ENCODE data around the gene ZNF785.
"Not testable (repeated sequence)": the region's sequence is repeated elsewhere in the genome, so short reads cannot be mapped to it uniquely, and the experiment has no call there.

ZNF785 gene

GRCh38 chr16:30551781-30552180, 33.7 kb downstream of the ZNF785 start:
- TF ChIP-seq, protein P1, sequence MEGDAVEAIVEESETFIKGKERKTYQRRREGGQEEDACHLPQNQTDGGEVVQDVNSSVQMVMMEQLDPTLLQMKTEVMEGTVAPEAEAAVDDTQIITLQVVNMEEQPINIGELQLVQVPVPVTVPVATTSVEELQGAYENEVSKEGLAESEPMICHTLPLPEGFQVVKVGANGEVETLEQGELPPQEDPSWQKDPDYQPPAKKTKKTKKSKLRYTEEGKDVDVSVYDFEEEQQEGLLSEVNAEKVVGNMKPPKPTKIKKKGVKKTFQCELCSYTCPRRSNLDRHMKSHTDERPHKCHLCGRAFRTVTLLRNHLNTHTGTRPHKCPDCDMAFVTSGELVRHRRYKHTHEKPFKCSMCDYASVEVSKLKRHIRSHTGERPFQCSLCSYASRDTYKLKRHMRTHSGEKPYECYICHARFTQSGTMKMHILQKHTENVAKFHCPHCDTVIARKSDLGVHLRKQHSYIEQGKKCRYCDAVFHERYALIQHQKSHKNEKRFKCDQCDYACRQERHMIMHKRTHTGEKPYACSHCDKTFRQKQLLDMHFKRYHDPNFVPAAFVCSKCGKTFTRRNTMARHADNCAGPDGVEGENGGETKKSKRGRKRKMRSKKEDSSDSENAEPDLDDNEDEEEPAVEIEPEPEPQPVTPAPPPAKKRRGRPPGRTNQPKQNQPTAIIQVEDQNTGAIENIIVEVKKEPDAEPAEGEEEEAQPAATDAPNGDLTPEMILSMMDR (conservative IDR thresholded peaks at IDR 0.05; ENCODE audit: control insufficient read depth, insufficient read depth, low read depth, low read length), result no peak
- no peak for DNase-seq (ENCODE audit: low read depth)
- no peak overlapping the region for H3K4me3 ChIP-seq (ENCODE audit: control insufficient read depth, low read depth, low read length)

DNA sequence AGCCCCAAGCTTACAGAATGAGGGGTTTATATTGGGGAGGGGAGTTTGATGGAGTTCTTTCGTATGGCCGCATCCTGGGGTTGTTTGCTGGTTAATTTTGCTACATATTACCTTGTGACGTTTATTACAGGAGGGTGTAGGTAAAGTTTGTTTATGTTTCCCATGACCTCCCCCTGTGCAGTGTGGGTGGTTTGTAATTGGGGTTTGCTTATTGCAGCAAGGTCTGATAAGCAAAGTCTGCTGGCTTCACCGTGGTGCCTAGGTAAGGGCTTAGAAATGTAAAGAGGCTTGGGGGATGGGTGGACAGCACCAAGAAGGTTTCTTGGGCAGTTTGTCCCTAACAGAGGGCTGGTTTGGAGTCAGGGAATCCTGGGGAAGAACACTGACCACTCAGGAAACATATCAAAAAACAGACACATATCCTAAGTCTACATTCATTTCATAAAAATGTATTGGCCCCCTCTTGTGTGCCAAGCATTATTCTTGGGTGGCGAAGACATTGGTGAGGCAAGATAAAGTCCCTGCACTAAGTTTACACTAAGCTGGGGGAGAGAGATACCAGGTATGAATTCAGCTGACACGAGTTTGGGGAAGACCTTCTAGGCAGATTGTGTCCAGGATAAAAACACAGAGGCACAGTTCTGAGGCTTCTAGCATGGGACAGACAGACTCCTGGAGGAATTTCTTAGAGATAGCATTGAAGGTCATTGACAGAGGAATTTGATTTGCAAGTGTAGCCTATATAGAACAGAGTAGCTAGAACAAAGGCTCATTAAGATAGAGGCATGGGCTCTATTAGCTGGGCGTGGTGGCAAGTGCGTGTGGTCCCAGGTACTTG, 36.9 kb downstream of the ZNF785 start:
- TF ChIP-seq, protein P1 (conservative IDR thresholded peaks at IDR 0.05; ENCODE audit: control insufficient read depth, insufficient read depth, low read depth, low read length), result no peak
- DNase-seq (ENCODE audit: low read depth), result no peak
- no peak overlapping the region for H3K4me3 ChIP-seq (ENCODE audit: control insufficient read depth, low read depth, low read length)

DNA sequence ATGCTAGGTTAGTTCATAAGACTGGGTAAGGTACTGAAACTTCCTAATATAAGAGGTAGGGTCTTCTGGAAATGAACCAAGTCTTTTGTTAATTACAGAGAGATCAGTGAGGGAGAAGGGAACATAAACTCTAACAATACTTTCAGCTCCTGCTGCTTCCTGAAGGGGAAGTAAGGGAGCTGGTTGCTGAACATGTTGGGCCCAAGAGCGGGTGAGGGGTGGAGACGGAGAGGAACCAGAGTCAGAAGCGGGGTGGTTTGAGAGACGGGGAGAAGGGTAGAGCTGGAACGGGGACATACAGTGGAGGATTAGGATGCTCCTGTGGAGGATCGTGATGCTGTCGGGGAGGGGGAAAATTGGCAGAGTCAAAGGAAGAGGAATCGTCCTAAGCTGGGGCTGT, 39.4 kb downstream of the ZNF785 start:
- no peak overlapping the region for H3K4me3 ChIP-seq (ENCODE audit: control insufficient read depth, low read depth, low read length)
- TF ChIP-seq, protein P1 (conservative IDR thresholded peaks at IDR 0.05; ENCODE audit: control insufficient read depth, insufficient read depth, low read depth, low read length), result no peak
- no peak for DNase-seq (ENCODE audit: low read depth)

DNA sequence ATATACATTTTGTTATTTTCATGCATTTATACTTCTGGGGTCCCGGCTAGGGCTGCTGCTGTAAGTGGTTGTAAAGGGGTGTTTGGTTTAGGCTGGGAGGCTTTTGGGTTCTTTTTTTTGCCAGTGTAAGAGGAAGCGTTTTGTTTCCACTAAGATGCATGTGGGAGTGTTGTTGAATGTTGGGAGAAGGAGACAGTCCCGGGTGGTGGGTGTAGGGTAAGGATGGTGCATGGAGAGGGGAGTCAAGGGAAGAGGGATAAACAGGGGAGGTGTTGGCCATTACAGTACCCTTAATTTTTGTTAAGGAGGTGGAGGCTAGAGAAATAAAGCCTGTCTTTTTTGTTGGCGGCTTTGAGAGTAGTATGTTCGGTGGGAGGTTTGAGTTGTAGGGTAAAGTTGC, 42.4 kb downstream of the ZNF785 start:
- TF ChIP-seq, protein P1 (conservative IDR thresholded peaks at IDR 0.05; ENCODE audit: control insufficient read depth, insufficient read depth, low read depth, low read length), result no peak
- no peak for DNase-seq (ENCODE audit: low read depth)
- no peak overlapping the region for H3K4me3 ChIP-seq (ENCODE audit: control insufficient read depth, low read depth, low read length)

DNA sequence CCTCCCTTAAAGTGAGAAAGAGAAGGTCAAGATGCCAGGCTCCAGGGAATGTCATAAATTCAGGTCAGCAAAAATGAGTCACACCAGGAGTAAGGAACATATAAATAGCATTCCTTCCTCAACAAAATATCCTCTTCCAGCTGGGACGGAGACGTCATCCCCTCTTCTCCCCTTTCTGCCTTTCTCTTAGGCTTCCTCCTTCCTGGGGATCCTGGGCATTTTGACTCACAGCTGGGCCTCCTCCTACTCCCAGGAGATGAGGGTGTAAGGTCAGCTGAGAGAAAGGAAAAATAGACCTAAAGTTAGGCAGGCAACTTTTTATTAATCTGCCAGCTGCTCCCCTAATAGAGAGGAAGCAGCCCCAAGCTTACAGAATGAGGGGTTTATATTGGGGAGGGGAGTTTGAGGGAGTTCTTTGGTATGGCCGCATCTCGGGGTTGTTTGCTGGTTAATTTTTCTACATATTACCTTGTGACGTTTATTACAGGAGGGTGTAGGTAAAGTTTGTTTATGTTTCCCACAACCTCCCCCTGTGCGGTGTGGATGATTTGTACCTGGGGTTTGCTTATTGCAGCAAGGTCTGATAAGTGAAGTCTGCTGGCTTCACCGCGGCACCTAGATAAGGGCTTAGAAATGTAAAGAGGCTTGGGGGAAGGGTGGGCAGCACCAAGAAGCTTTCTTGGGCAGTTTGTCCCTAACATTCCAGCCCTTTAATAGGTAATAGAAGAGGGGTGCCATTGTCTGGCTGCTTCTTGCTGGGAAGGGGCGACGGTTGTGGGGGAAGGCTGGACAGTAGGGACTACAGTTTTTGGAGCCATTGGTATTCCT, 43.8 kb downstream of the ZNF785 start:
- TF ChIP-seq, protein P1 (conservative IDR thresholded peaks at IDR 0.05; ENCODE audit: control insufficient read depth, insufficient read depth, low read depth, low read length), result no peak
- DNase-seq (ENCODE audit: low read depth), result peak; percentile 81
- H3K4me3 ChIP-seq (ENCODE audit: control insufficient read depth, low read depth, low read length), result no peak overlapping the region

GRCh38 chr16:30540916-30541464, 44.5 kb downstream of the ZNF785 start:
- DNase-seq (ENCODE audit: low read depth); H3K4me3 ChIP-seq (ENCODE audit: control insufficient read depth, low read depth, low read length): not testable (repeated sequence)

DNA sequence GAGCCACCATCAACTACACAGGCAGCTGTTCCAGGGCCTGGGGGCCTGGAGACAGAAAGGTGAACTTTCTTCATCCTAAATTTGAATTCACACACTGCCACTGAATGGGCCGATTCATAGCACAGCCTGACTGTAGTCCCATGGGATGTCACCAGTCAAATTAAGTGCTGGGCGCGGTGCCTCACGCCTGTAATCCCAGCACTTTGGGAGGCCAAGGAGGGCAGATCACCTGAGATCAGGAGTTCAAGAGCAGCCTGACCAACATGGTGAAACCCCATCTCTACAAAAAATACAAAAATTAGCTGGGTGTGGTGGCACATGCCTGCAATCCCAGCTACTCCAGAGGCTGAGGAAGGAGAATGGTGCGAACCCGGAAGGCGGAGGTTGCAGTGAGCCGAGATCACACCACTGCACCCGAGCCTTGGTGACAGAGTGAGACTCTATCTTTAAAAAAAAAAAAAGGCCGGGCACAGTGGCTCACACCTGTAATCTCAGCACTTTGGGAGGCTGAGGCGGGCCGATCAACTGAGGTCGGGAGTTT, 45.4 kb downstream of the ZNF785 start:
- DNase-seq (ENCODE audit: low read depth); H3K4me3 ChIP-seq (ENCODE audit: control insufficient read depth, low read depth, low read length): not testable (repeated sequence)
